CD4-positive, alpha-beta T cell treated with Interleukin-4 for 1 hour (primary cell): Measurements from ENCODE around the gene DPP6.
"Not testable (repeated sequence)": the region's sequence is repeated elsewhere in the genome, so short reads cannot be mapped to it uniquely, and the experiment has no call there.

Source experiments
- DNase-seq, 2 donors: peaks; one replicate each; pipeline ENCODE4 v3.0.0-alpha.2; 2020 to 2022

Gene DPP6

GRCh38 chr7:154628556-154628955 is 576.4 kb downstream of the DPP6 start:
- DNase-seq = no peak

GRCh38 chr7:154631162-154631561 is 579.0 kb downstream of the DPP6 start:
- DNase-seq = no peak

GRCh38 chr7:154633641-154634040 is 581.4 kb downstream of the DPP6 start:
- no peak for DNase-seq

GRCh38 chr7:154638286-154638685 is 586.1 kb downstream of the DPP6 start:
- DNase-seq = no peak

GRCh38 chr7:154640266-154640865 is 588.2 kb downstream of the DPP6 start:
- no peak for DNase-seq

- DNase-seq = no peak
These were observed 588.7 kb downstream of the DPP6 start for GRCh38 chr7:154640917-154641316.

DNA sequence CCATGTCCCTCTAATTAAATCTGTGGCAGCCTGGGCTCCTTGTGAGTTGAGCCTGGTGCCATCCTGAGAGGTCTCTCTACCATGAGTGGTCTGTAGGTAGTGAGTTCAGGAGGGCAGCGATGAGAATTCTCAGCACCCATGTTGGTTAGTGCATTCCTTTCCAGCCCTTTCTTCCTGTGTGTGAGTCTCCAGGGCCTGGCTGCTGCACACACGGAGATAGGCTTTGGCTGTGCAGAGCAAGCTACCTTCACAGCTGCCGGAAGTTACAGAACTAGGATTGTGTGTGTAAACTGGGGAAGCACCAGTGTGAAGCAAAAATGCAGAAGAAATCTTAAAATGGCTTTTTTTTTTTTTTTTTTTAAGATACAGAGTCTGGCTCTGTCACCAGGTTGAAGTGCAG is 592.2 kb downstream of the DPP6 start:
- no peak for DNase-seq

DNA sequence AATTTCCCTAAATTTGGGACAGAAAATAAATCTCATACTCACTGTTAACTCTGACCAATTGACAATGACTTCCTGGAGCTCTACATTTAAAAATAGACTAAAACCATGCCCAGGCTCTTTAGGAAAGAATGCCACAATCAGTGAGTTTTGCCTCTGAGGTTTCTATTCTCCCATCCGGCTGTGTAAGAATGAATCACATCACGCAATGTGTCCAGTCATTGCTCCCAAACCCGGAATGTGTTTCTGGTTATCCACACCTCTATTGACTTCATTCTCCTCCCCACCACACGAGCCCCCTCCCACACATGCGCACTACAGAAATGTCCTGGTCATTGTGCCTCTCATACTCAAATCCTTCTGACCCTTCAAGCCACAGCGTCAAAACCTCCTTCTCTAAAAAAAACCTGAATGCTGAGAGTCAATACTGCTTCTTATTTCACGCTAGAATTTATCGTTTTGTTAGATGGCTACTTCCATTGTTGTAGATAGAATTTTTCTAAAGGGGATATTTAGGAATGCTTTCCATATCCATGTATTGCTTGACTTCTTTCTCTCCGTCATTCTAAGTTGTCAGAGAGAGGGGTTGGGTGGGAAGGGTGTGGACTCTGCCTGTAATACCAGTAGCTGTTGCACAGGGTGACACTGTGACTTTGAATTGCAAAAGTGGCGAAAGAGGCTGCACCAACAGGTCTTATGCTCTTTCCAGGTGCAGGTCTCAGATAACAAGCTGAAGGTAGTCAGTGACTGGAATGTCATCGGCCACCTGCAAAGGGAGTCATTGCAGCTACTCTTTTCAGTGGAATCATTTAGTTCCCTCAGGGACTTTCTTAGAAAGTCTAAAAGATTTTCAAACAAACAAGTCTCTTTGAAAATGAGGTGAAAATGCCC is 594.2 kb downstream of the DPP6 start:
- no peak for DNase-seq

- no peak for DNase-seq
These were observed 595.4 kb downstream of the DPP6 start for GRCh38 chr7:154647625-154648024.

GRCh38 chr7:154649015-154649414 is 596.8 kb downstream of the DPP6 start:
- DNase-seq = no peak

DNA sequence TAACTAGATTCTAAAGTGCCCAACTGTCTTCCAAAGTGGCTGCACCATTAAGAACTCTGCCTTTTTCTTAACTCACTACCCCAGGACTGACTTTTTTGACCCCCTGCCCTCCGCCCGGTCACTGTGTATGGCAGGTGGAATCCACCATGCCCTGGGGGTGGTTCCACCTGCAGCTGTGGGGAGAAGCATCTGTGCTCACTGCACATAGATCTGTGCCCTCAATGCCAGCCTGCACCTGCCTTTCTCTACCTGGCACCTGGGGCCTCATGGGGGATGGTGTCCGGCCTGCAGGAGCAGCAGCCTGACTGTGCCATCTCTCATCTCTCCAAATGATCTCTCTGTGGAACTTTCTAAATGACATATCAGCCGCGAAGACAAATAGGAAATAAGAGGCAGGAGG is 597.2 kb downstream of the DPP6 start:
- DNase-seq = no peak

DNA sequence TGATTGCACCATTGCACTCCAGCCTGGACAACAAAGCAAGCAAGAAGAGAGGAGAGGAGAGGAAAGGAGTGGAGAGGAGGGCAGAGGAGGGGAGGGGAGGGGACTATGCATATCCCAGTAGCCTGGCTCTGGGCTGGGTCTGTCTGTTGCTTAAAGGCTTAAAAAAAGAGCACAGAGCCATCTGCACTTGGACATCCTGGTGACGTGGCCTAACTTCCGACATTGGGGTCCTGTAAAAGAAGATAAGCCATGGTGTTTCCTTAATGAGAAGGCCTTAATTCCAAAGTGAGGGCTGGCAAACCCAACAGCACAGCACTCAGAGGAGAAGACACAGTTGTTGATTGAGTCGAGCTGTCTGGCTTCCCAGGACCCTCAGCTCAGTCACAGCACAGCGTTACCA is 598.1 kb downstream of the DPP6 start:
- no peak for DNase-seq

GRCh38 chr7:154651501-154651900 is 599.3 kb downstream of the DPP6 start:
- no peak for DNase-seq

GRCh38 chr7:154652564-154652963 is 600.4 kb downstream of the DPP6 start:
- DNase-seq = no peak

GRCh38 chr7:154653281-154653680 is 601.1 kb downstream of the DPP6 start:
- no peak for DNase-seq

DNA sequence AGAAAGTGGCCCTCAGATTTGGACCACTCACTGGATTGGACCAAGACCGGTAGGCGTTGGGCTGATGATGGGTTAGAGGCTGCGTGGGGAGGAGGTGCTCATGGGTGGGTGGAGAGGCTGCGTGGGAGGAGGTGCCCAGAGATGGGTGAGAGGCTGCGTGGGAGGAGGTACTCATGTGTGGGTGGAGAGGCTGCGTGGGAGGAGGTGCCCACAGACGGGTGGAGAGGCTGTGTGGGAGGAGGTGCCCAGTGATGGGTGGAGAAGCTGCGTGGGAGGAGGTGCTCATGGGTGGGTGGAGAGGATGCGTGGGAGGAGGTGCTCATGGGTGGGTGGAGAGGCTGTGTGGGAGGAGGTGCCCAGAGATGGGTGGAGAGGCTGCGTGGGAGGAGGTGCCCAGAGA is 604.4 kb downstream of the DPP6 start:
- no peak for DNase-seq

DNA sequence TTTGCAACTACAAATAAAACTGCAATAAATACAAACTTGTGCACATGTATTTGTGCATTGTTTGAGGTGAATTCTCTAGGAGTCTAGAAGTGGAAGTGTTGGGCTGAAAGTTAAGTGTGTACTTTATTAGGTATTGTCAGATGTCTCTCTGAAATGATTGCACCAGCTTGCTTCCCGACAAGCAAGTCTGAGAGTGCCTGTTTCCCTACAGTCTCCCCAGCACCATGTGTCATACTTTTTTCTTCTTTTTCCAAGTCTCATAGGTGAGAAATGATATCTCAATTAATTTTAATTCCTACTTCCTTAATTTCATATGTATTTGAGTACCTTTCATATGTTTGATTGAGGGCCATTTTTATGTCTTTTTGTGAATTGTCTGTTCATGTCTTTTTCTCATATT is 614.6 kb downstream of the DPP6 start:
- no peak for DNase-seq

GRCh38 chr7:154672659-154673415 is 620.6 kb downstream of the DPP6 start:
- DNase-seq = no peak

DNA sequence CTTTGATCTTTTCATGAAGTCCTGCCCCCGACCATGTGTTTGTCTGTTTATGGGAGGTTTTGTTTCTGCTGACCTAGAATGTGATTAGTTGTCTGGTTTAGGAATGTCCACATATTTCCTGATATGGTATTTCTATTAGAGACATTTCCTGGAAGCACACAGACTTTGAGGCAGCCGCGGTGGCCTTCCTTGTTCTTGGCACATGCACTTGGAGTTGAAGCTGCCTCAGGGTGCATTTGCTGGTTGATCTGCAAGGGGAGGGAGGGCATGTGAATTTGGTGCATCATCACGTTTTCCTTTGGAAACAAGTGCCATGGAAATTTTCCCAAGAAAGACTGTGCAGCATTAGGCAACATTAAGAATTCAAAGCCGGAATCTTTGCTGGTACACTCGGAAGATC is 622.0 kb downstream of the DPP6 start:
- no peak for DNase-seq

- no peak for DNase-seq
These were observed 623.4 kb downstream of the DPP6 start for GRCh38 chr7:154675560-154675959.

DNA sequence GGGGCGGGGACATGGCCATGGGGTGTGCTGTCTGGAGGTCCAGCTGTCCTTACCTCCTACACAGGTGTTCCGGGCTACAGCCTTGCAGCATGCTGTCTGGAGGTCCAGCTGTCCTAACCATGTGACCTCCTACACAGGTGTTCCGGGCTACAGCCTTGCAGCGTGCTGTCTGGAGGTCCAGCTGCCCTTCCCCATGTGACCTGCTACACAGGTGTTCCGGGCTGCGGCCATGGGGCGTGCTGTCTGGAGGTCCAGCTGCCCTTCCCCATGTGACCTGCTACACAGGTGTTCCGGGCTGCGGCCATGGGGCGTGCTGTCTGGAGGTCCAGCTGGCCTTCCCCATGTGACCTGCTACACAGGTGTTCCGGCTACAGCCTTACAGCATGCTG is 623.8 kb downstream of the DPP6 start:
- DNase-seq = not testable (repeated sequence)

DNA sequence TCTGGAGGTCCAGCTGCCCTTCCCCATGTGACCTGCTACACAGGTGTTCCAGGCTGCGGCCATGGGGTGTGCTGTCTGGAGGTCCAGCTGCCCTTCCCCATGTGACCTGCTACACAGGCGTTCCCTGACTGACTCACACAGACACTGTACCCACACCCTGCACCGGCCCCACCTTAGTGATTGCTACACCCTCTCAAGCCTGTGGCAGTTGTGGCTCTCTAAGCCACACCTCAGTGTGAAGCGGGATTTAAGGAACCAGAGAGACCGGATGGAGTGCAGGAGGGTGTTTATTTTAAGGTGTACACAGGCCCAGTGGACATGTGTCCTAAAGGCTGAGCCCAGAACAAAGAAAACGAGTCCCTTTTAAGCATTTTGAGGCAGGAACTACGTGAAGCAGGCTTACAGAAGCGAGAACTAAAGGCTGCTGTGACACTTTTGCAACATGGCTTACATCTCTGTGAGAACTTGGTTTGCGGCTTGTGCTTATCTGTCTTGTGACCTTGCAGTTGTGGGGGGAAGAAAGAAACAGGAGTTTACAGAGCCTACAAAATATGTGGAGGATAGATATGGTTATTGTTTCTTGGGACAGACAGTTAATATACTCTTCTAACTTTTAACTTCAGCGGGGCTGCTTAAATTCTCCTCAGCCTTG is 624.4 kb downstream of the DPP6 start:
- no peak for DNase-seq

DNA sequence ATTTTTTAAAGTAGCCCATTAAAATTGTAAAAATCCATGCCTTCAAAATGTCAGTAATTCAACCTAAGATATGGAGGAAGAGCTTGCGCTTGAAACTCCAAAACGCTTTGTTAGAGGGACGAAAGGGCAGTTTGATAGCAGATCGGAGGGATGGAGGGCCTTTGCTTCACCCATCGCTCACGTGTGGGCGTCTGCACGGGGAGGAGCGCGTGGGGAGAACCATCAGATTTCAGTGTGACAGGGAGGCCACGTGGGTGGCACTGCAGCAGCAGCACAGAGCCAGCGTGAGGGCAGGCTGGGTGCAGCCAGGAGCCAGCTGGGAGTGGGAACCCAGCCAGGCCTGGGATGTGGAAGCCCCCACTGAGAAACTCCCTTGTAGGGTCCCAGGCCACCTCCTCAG is 625.3 kb downstream of the DPP6 start:
- no peak for DNase-seq
